Heart right ventricle (tissue), 16 donors: ENCODE measurements around the gene RASSF1. TPM values are rescaled to one million over a fixed set of nuclear protein-coding genes. Genes with fewer than 3 reads are reported as not detected.
A peak's percentile ranks its signal among the peaks of the same experiment; 100 is the strongest.

ENCODE experiments used
- ATAC-seq, 8 donors: fragments of 200-7000 bp; cut with Tn5 transposase; one replicate each; pipeline ENCODE4 v1.9.1; 2020; ENCODE audit warnings: mild to moderate bottlenecking in 8 of 8, moderate library complexity in 8 of 8, moderate number of reproducible peaks in 1 of 8
- DNase-seq, 2 donors: peaks; one replicate each; pipeline ENCODE4 v3.0.0-alpha.2; 2020
- H3K27ac ChIP-seq, 10 donors: fragments of 200-600 bp; sonication (generic) in 2 of 10; one replicate each; pipeline versions ENCODE4 v1.5.0 to v1.8.0; 2020 to 2022; ENCODE audit warnings: mild to moderate bottlenecking in 3 of 10
- H3K27me3 ChIP-seq, 7 donors: fragments of 200-600 bp; one replicate each; pipeline ENCODE4 v1.8.0; 2021 to 2022; ENCODE audit warnings: mild to moderate bottlenecking in 2 of 7
- H3K36me3 ChIP-seq, 9 donors: fragments of 200-600 bp; sonication (generic) in 1 of 9; one replicate each; pipeline versions ENCODE4 v1.5.0 to v1.8.0; 2020 to 2022; ENCODE audit warnings: mild to moderate bottlenecking in 2 of 9
- H3K4me1 ChIP-seq, 9 donors: fragments of 200-600 bp; sonication (generic) in 1 of 9; one replicate each; pipeline versions ENCODE4 v1.5.0 to v1.8.0; 2020 to 2022; ENCODE audit warnings: mild to moderate bottlenecking in 4 of 9
- H3K4me3 ChIP-seq, 10 donors: fragments of 200-600 bp; sonication (generic) in 2 of 10; one replicate each; pipeline versions ENCODE4 v1.5.0 to v1.8.0; 2020 to 2022; ENCODE audit warnings: mild to moderate bottlenecking in 7 of 10, moderate library complexity in 2 of 10
- H3K9me3 ChIP-seq, 11 donors: fragments of 200-600 bp in 10 of 11; sonication (generic) in 2 of 11; one replicate each; pipeline versions ENCODE4 v1.5.0 to v1.8.0; 2013 to 2022; ENCODE audit warnings: mild to moderate bottlenecking in 2 of 11, control low read depth in 1 of 11, moderate library complexity in 1 of 11
- WGBS, 2 donors: extraction: QIAGEN DNeasy Blood & Tissue Kit; methylation state at CpG; one replicate each; pipeline ENCODE4 v1.1.7; 2013; ENCODE audit warnings: inconsistent platforms in 1 of 2; 5-methylcytosine and 5-hydroxymethylcytosine counted together
- intact Hi-C, 10 donors: fragments of 100-400 bp; cut with DNase I; formaldehyde crosslinking; loops; one replicate each; pipeline versions ENCODE4 v1.11.1 to v1.14.2; 2022
- polyA plus RNA-seq, 2 donors: library from polyadenylated mRNA; stranded (reverse); fragments of 200-250 nt; gene quantifications; one replicate each; pipeline ENCODE4 v1.2.3, GENCODE V29; 2013
- total RNA-seq, 10 donors: library from RNA; stranded (reverse); fragmentation: NEBNext Ultra II Directional in 3 of 10; extraction: Animal tissue kit (Norgen Biotek cat#: 25700) in 3 of 10; gene quantifications; one replicate each; pipeline versions ENCODE4 v1.2.1 to v1.2.4, GENCODE V29; 2021 to 2023
- TF ChIP-seq, protein P1 (sequence below), 9 donors: fragments of 200-600 bp; sonication (generic) in 2 of 9; IDR thresholded peaks; one replicate each; pipeline versions ENCODE4 v1.5.0 to v1.8.0; 2021 to 2022; ENCODE audit warnings: antibody characterized with exemption in 9 of 9, mild to moderate bottlenecking in 5 of 9, moderate library complexity in 1 of 9
- donor health status: Arrhythmogenic right ventricular cardiomyopathy.
- donor health status: ischemic (EF 13 %, LVEDD 7.1; RV severe dilation, severe dysfunction).
- donor health status: healthy with polysubstance abuse.
- donor health status: DM: no; HTN: yes; CAD: no.
- donor health status: DM: no; HTN: no; CAD: no.
- donor health status: ischemic (EF 25% LVEDD 6.9; RV normal size, moderate dysfunction).
- donor health status: ischemic (EF 25% LVEDD 5.7; RV mildly dilated, moderate dysfunction).
- donor health status: healthy.
- donor health status: DM: yes; HTN: yes; CAD: no.
- donor health status: Ischemic cardiomyopathy.
- donor health status: ischemic (EF 35%, LVEDD 5.7; RV mildly dilated, moderate dysfunction).
- donor health status: nonischemic (EF 11% LVEDD 7.7; RV severe dilation, severe dysfunction).
- donor health status: DM: yes; HTN: yes; CAD: no.
- donor health status: PGD.
- donor health status: ischemic (EF 29% LVEDD 5.4; RV normal size, mild dysfunction).
- donor health status: nonischemic (EF 23%, LVEDD 6.1; RV moderate dilation, normal function).

RASSF1 gene
- total and polyA plus RNA-seq, 12 donors = 9.9 to 59.8 (median 13.1) TPM

DNA sequence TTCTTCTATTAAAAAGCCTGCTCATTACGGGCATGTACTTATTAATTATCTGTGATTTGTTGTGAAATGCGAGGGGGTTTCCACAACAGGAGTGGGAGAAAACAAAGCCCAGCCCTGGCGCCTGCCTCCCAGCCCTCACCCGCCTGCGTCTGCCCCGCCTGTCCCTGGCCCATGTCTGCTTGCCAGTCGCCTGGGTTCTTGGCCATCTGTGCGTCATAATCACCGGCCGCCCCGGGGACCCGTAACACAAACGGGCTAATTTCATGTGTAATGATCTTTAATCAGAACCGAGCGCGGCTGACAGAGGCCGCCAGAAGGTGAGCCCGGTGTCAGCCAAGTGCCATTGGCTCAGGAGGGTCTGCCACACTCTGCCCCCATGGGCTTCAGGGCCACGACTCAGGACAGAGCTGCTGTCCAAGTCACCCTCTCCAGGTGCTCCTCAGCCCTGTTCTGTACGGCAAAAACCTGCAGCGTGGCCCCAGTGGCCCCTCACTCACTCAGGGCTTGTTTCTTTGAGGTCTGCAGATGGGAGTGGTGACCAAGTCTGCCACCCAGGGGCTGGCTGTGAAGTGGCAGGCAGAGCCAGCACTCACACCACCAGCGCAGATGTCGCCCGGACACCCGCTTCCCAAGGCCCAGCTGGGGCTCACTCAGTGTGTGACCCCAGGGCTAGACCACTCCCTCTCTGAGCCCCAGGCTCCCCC lies 47.5 kb upstream of the RASSF1 start:
- DNase-seq (no peak), ATAC-seq (no peak)
- H3K9me3 ChIP-seq = no peaks in the 10 kb centered on the region
- no peak overlapping the region for H3K4me3 ChIP-seq
- no peak overlapping the region for H3K27ac ChIP-seq
- H3K36me3 ChIP-seq = no peaks in the 10 kb centered on the region
- intact Hi-C loops = no loop called here
- TF ChIP-seq, protein P1, sequence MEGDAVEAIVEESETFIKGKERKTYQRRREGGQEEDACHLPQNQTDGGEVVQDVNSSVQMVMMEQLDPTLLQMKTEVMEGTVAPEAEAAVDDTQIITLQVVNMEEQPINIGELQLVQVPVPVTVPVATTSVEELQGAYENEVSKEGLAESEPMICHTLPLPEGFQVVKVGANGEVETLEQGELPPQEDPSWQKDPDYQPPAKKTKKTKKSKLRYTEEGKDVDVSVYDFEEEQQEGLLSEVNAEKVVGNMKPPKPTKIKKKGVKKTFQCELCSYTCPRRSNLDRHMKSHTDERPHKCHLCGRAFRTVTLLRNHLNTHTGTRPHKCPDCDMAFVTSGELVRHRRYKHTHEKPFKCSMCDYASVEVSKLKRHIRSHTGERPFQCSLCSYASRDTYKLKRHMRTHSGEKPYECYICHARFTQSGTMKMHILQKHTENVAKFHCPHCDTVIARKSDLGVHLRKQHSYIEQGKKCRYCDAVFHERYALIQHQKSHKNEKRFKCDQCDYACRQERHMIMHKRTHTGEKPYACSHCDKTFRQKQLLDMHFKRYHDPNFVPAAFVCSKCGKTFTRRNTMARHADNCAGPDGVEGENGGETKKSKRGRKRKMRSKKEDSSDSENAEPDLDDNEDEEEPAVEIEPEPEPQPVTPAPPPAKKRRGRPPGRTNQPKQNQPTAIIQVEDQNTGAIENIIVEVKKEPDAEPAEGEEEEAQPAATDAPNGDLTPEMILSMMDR (IDR thresholded peaks at IDR 0.05) = peak in 4 of 9 donors; percentile 14 to 26 (median 22)
- H3K27me3 ChIP-seq = no peaks in the 10 kb centered on the region
- WGBS, 2 donors = 82 to 87% methylated on average over 25 of the region's 25 CpGs
- H3K4me1 ChIP-seq = peaks cover 9 to 33% (median 26%) of the 10 kb centered on the region in 9 donors

DNA sequence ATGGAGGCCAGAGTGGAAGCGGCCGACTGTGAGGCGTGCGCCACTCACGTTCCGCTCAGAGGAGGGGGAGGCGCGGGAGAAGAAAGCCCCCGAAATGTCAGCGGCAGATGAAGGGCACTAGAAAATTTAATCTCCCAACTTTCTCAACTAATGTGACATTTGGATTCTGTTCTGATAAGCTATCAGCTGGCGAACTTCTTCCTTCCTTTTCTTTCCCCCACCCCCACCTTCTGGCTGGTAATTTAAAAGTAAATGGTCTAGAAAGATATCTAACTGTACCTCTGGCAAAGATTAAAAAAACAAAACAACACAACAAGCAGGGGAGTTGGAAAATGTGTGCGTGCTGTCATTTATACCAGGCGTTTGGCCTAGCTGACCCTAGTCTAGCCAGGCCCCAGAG lies 45.1 kb upstream of the RASSF1 start:
- Histone ChIP-seq H3K36me3 (no peaks in the 10 kb centered on the region), H3K27me3 (no peaks in the 10 kb centered on the region), H3K4me1 (peaks cover 2 to 10% (median 9%) of the 10 kb centered on the region in 9 donors), H3K4me3 (no peak overlapping the region), H3K9me3 (no peaks in the 10 kb centered on the region), H3K27ac (no peak overlapping the region)
- DNase-seq (no peak), ATAC-seq (no peak)
- intact Hi-C loops = no loop called here
- WGBS, 2 donors = 70 to 71% methylated on average over 13 of the region's 13 CpGs
- TF ChIP-seq, protein P1 (IDR thresholded peaks at IDR 0.05) = no peak

DNA sequence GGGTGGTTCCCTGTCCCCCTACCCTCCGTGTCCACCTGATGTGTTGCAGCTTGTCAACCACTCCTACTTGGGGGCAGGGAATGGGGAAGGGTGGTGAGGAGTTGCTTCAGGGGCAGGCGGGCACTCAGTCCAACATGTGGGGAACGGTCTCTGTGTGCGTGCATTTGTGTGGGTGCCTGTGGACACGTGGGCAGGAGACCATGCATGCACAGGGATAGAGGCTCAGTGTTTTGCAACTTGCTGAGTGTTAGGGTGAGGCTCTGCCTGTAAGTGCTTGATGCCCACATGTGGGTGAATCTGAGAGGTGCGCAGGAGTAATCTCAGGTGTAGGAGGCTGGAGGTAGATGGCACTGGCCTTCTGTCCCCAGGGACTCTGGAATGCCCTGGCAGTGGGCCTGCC lies 43.1 kb upstream of the RASSF1 start:
- H3K27me3 ChIP-seq = no peaks in the 10 kb centered on the region
- no peaks in the 10 kb centered on the region for H3K36me3 ChIP-seq
- no peak overlapping the region for H3K27ac ChIP-seq
- no peak overlapping the region for H3K4me3 ChIP-seq
- no peaks in the 10 kb centered on the region for H3K4me1 ChIP-seq
- no peak for DNase-seq
- no peak for ATAC-seq
- WGBS, 2 donors = 91 to 92% methylated on average over 6 of the region's 6 CpGs
- intact Hi-C loops = no loop called here
- H3K9me3 ChIP-seq = no peaks in the 10 kb centered on the region
- TF ChIP-seq, protein P1 (IDR thresholded peaks at IDR 0.05) = no peak

DNA sequence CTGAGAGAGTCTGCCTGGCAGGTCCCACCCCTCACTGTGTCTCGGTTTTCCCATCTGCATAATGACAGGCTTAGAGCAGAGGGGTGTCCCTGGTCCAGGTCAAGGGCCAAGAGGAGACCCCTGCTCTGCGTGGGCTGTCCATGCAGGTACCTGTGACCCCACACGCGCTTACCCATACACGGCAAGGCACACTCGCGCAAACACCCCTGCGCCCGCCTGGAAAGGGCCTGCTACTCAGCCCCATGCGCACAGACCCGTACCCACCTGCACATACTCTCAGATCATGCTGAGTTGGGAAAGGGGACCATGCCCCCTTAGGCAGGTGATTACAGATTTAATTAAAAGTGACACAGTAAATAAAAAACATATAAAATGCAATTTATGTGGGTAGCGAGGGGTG lies 42.1 kb upstream of the RASSF1 start:
- TF ChIP-seq, protein P1 (IDR thresholded peaks at IDR 0.05) = no peak
- 91 to 93% methylated on average over 12 of the region's 12 CpGs for WGBS, 2 donors
- DNase-seq (no peak), ATAC-seq (no peak)
- Histone ChIP-seq H3K9me3 (no peaks in the 10 kb centered on the region), H3K27ac (no peak overlapping the region), H3K36me3 (no peaks in the 10 kb centered on the region), H3K27me3 (no peaks in the 10 kb centered on the region), H3K4me3 (no peak overlapping the region), H3K4me1 (no peaks in the 10 kb centered on the region)
- intact Hi-C loops = no loop called here
